HG03439 (cell line): ENCODE results near the gene FRMD4A.
A peak's percentile ranks its signal among the peaks of the same experiment; 100 is the strongest.
"Not testable (repeated sequence)": the region's sequence is repeated elsewhere in the genome, so short reads cannot be mapped to it uniquely, and the experiment has no call there.

ENCODE experiments used
- ATAC-seq: cut with Tn5 transposase; IDR thresholded peaks from one replicate; pipeline ENCODE4 v1.9.1; 2021; ENCODE audit warnings: mild to moderate bottlenecking, moderate library complexity; ENCODE audit not compliant: unreplicated experiment

The FRMD4A gene

GRCh38 chr10:13715596-13715995 is 615.1 kb downstream of the FRMD4A start:
- not testable (repeated sequence) for ATAC-seq

DNA sequence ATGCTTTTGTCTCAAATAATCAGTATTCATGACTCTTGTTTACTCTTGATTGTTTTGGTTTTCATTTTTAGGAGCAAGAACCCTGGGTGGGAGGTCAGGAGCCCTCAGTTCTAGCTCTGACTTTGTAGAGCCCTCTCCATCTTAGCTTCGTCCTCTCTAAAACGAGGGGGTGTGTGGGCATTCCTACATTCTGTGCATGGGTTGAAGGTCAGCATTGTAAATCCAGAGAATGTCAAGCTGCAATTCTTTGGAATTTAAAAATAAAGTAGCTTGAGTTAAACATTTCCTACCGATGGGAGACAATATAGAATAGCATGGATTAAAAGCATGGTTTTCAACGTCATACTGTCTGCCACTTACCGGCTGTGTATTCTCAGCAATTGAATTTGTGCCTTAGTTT is 615.6 kb downstream of the FRMD4A start:
- no peak for ATAC-seq

DNA sequence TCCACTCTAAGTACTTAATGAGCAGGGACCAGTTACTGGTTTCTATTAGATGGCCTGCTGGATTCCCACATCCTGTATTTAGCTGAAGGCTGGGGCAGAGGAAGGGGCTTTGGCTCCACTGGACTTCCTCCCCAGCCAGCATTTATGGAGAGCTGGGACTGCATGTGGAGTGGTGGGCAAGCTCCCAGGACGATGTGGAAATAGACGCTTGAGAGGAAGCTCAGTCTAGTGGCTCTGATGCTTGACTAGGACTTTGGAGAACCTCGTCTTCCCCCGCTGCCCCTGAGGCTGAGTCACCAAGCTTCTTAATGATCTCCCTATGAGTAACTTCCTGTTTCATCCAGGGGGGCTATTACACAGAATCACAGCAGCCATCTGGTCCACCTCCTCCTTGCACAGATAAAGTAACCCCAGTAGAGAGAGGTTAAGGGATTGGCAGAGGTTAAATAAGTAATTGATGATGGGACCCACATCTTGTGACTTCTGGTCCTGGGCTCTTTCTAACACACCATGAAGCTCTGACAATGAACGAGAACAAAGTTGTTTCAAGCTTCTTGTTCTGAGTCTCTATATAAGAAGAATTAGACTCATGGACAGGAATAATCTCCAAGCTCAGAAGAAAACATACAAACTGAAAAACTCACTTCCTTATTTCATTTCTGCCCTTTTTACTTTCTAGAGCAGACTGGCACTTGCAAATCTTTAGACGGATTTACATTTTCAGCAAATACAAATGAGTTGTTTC is 617.7 kb downstream of the FRMD4A start:
- peak; percentile 78 for ATAC-seq

GRCh38 chr10:13712476-13712836 is 618.3 kb downstream of the FRMD4A start:
- no peak for ATAC-seq

- ATAC-seq: no peak
Observed at GRCh38 chr10:13711291-13711690, 619.4 kb downstream of the FRMD4A start.

- no peak for ATAC-seq
Observed at GRCh38 chr10:13709931-13710650, 620.6 kb downstream of the FRMD4A start.

GRCh38 chr10:13708256-13708990 is 622.3 kb downstream of the FRMD4A start:
- no peak for ATAC-seq

- no peak for ATAC-seq
Observed at GRCh38 chr10:13707156-13707881, 623.4 kb downstream of the FRMD4A start.

GRCh38 chr10:13706604-13707003 is 624.1 kb downstream of the FRMD4A start:
- no peak for ATAC-seq

DNA sequence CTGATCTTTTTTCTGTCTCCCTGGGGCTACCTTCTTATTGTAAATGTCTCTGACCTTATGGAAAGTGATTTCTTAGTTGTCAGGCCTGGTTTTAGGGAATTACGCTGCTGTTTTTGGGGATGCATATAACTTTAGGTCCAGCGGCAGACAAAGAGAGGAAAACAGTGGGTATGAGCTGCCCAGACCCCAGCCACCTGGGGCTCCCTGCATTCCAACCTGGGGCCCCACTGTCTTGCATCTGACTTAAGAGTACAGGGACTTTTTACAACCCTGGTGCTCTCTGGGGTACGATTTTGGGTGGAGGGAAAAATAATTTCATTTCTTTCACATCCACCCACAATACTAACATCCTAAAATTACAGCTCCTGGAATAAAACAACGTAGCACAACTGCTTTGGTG is 624.5 kb downstream of the FRMD4A start:
- no peak for ATAC-seq

DNA sequence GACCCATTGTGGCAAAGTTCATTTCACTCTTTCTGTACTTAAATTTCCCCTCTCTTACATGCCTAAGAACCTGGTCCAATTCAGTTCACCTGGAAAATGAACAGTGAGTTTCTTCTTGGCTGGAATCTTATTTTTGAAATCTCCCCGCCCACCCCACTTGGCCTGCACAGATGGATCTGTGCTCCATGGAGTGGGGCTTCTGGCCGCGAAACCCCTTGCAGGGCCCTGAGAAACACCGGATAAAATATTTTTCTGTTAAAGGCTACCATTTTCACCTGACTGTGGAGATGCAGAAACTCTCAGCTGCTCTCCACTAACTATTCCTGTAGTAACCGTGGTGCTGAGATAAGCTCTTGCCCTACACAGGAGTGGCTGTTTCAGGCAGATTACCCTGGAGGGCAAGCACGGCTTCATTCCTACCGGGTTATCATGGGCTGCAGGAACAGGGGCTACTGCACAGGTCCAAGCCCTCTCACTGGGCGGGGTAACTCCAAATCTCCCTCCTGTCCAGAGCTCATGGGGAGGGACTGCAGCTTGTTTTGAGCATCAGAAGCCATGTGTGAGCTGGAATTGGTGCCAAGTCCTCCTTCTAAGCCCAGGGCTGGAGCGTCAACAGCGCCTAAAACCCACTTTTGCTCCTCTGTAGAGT is 625.1 kb downstream of the FRMD4A start:
- no peak for ATAC-seq

DNA sequence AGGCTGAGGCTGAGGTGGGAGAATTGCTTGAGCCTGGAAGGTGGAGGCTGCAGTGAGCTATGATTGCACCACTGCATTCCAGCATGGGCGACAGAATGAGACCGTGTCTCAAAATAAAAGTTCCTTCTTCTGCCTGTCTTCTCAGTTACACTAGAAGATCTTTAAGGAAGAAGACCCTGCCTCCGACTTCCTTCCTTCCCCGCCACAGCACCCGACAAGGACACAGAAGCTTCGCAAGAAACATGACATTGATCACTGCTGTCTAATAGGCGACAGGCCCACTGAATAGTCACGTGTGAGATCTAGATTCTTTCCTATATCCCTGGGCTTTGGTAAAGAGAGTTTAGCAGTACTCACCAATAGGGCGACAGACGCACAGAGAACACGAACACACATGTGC is 625.8 kb downstream of the FRMD4A start:
- no peak for ATAC-seq

DNA sequence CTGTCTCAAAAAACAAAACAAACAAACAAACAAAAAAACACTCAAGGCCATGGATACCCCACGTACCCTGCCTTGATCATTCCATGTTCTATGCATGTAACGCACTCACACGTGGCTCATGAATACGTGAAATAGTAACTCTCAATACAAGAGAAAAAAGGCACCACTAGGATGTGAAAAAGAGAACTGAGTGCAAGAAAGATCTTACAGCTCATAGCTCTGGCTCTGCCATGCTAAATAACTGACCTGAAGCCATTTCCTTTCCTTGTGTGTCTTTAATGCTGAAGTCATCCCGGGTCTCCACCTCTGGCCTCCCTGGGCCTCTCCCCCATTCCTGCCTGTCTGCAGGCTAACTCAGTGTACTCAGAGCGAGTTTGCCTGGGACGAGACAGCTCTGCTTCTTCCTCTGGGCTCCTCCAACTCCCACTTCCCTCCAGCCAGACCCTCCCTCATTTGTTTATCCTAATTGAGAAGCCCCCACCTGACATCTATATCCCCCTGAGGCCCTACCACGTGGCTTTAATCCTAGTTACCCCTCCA is 626.7 kb downstream of the FRMD4A start:
- no peak for ATAC-seq

- ATAC-seq: no peak
Observed at GRCh38 chr10:13703101-13703818, 627.5 kb downstream of the FRMD4A start.

DNA sequence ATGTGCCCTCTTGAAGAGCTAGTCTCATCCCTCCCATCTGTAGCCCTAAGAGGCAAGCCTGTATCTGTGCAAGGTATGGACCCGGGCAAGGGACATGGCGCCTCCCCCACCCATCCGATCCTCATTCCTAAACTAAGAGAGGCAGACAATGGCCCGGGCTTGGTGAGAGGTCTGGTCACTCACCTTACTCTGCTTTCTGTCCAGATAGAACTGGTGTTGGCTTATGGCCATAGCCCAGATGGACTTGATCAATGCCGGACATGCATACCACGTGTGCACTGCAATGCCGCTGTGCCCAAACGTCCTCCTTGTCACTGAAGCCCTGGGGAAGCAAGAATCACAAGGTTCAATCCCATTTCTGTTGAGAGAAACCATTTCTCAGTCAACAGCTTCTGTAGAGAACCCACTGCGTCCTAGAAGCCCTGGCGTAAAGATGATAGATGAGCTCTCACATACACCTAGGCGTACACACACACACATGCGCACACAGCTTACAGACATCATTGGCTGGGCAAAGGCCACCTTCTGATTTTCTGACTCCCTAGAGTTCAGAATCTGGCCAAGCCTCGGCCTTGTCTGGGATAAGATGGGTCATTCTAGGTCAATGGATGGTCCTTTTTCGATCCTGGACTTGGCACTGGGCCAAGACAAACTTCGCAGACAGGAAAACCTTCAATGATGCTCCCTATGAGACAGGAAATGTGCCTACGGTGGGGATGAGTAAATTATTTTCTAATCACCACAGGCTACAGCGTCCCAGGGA is 629.4 kb downstream of the FRMD4A start:
- ATAC-seq: no peak

DNA sequence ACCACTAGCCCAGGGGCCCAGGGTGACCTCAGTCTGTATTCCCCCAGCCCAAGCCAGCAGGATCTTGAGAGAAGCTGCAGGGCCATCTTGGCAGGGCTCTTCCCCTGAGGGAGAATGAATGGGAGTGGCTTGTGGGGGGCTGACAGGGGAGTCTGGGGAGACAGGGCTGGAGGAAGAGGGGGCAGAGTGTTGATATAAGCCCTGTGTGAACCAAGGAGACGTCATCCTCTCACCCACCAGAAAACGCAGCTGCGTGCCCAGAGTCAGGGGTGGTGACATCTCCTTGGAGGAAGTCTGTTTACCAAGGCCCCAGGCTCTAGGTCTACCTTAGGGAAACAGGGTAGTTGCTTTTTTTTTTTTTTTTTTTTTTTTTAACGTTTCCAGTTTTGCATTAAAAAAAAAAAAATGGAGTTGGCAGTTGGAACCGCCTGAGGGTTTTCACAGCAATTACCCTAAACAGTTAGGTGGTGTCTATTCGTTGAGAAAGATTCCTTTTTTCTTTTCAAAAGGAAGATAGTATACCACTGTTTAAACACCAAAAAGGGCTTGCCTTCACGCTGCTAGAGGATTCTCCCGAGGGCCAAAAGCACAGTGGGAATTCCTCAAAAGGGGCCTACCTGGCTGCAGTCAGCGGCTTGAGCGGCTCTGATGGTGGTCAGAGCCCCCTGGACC is 630.1 kb downstream of the FRMD4A start:
- ATAC-seq: no peak

DNA sequence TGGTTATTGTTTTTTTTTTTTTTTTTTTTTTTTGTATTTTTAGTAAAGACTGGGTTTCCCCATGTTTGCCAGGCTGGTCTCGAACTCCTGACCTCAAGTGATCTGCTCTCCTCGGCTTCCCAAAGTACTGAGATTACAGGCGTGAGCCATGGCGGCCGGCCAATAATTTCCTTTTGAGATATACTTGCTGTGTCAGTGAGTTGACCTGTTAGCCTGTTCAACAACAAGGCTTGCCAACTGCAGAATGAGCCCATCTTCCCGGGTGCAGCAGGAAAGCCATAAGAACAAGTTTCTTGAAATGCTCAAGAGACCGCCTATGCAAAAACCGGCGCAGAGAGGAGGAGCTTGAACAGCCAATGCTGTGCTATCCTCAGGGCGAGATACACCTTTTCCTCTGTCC is 631.5 kb downstream of the FRMD4A start:
- ATAC-seq: no peak

DNA sequence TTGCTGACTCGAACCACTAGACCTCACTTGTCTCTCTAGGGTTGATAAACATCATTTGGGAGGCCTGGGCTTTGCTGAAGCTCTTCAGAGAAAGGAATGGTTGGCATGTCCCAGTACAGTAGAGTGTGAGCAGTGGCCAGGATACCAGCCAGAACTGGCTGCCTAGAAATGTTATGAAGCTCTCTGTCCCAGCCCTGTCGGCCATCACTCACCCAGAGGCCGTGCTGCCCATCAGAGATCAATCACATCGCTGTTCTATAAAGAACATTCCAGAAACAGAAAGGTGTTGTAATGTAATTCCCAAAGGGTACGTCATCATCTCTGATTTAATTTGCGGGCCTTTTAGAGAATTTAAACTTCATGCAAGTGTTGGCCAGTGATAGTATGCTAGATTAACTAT is 632.5 kb downstream of the FRMD4A start:
- ATAC-seq: no peak

- ATAC-seq: no peak
Observed at GRCh38 chr10:13696071-13696470, 634.7 kb downstream of the FRMD4A start.
